HG02884 (cell line): Measurements from ENCODE around the gene ANAPC7.
"Not testable (repeated sequence)": the region's sequence is repeated elsewhere in the genome, so short reads cannot be mapped to it uniquely, and the experiment has no call there.

Experiments used
- ATAC-seq: cut with Tn5 transposase; IDR thresholded peaks from one replicate; pipeline ENCODE4 v1.9.1; 2021; ENCODE audit warnings: mild to moderate bottlenecking, moderate library complexity; ENCODE audit not compliant: unreplicated experiment

Gene ANAPC7

DNA sequence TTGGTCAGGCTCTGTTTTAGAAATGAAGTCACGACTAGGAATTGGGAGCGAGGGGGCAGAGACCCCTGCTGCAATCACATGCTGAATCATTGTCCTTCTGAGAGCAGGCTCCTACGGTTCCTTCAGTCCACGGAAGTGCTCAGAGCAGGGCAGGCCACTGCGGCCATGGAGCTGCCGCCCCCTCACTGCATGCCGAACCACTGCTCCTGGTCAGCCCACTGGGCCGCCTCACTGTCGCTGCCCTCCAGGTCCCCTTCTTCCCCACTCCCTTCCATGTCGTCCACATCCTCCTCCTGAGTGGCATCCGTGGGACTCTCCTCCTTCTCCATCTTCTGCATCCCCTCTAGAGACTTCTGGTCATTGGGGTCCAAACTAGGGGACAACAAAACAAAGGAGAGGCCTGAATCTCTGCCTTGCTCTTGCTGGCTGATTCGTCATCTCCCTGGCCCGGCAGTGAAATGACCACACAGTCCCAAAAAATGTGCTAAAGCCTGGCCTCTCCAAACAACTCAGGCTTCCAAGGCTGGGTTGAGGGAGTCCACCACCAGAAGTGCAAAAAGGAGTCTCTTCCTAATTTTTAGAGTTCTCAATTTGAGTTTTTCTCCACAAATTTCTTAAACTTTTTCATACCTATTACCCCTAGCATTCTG lies 29.4 kb downstream of the ANAPC7 start:
- ATAC-seq, result no peak

DNA sequence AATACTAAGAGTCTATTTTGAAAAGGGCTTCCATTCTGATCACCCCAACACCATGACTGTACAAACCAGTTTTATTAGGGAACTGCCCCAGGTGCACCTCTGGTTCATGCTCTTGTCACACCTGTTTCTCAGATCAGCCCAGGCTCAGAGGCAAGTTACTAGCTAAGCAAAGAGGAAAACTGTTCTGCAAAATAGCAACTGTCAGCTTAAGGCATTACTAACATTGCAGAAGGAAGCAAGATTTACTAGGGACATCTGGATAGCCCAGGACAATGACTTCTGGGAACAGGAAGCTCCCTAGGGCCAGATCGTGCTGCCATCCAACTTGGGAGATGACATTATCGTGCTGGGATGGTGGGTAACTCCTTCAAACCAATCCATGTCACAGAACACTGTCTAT lies 30.1 kb downstream of the ANAPC7 start:
- ATAC-seq, result no peak

DNA sequence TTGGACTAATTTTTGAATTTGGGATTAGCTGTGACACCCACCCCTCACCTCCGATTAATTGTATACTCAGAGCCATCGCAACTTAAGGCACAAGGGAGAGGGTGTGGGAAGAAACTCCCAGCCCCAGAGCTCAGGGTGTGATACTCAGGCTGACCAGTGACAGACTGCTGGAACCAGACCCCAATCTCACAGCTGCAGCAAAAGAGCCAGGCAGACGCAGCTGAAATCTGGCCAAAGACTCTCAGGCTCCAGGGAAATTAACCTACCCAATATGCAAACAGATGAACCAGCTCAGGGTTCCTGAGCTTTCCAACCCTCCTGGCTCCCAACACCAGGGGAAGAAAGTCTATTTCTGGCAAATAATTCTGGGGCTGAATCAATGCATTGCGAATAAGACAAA lies 30.5 kb downstream of the ANAPC7 start:
- no peak for ATAC-seq

GRCh38 chr12:110372056-110372425 lies 31.5 kb downstream of the ANAPC7 start:
- ATAC-seq, result no peak

- ATAC-seq, result no peak
Observed at GRCh38 chr12:110371408-110372055, 32.0 kb downstream of the ANAPC7 start.

GRCh38 chr12:110370732-110371231 lies 32.7 kb downstream of the ANAPC7 start:
- no peak for ATAC-seq

GRCh38 chr12:110369992-110370391 lies 33.5 kb downstream of the ANAPC7 start:
- no peak for ATAC-seq

DNA sequence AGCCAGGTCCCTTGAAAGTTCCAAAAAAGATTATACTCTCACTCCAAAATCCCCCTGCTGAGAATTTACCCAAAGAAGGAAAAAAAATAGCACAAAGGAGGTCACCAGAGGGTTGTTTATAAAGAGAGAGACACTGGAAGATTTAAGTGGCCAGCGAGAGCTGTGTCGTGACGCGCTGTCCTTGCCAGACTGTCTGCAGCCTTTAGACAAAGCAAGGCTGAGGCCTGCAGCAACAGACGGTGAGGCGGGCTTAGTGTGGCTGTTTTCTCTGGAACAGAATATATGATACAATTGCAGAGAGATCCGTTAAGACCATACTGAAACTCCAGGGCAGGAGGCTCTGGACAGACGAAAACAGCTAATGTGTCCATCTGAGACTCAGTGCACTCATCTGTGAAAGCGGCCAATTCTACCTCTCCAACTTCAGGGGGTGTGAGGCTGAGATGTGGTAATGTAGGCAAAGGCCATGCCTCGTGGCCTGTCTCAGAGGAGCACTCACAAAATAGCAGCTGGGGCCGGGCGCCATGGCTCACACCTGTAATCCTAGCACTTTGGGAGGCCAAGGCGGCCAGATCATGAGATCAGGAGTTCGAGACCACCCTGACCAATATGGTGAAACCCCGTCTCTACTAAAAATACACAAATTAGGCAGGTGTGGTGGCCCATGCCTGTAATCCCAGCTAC lies 36.2 kb downstream of the ANAPC7 start:
- no peak for ATAC-seq

GRCh38 chr12:110366321-110367142 lies 37.0 kb downstream of the ANAPC7 start:
- ATAC-seq, result no peak

GRCh38 chr12:110365489-110366320 lies 37.8 kb downstream of the ANAPC7 start:
- ATAC-seq, result no peak

- no peak for ATAC-seq
Observed at GRCh38 chr12:110361216-110361615, 42.3 kb downstream of the ANAPC7 start.

DNA sequence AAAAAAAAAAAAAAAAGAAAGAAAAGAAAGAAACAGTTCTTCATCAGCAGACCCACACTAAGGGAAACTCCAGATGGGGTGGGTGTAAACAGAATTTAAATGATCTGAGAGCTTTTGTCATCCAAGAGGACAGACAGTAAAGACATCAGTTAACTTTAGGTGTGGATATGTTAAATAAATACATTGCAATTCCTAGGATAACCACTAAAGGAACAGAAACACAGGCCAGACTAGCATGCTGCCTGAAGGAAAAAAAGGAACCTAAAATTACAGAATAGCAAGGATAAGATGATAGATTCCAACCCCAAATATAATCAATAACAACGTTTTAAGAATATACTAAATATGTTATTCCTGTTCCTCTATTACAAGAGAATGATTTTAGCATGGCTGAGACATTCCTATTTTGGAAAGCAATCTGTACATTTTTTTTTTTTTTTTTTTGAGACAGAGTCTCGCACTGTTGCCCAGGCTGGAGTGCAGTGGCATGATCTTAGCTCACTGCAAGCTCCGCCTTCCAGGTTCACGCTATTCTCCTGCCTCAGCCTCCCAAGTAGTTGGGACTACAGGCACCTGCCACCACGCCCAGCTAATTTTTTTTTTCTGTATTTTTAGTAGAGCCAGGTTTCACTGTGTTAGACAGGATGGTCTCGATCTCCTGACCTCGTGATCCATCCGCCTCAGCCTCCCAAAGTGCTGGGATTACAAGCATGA lies 45.0 kb downstream of the ANAPC7 start:
- ATAC-seq, result not testable (repeated sequence)

- no peak for ATAC-seq
Observed at GRCh38 chr12:110355073-110355472, 48.4 kb downstream of the ANAPC7 start.

- ATAC-seq, result no peak
Observed at GRCh38 chr12:110354172-110354780, 49.2 kb downstream of the ANAPC7 start.

DNA sequence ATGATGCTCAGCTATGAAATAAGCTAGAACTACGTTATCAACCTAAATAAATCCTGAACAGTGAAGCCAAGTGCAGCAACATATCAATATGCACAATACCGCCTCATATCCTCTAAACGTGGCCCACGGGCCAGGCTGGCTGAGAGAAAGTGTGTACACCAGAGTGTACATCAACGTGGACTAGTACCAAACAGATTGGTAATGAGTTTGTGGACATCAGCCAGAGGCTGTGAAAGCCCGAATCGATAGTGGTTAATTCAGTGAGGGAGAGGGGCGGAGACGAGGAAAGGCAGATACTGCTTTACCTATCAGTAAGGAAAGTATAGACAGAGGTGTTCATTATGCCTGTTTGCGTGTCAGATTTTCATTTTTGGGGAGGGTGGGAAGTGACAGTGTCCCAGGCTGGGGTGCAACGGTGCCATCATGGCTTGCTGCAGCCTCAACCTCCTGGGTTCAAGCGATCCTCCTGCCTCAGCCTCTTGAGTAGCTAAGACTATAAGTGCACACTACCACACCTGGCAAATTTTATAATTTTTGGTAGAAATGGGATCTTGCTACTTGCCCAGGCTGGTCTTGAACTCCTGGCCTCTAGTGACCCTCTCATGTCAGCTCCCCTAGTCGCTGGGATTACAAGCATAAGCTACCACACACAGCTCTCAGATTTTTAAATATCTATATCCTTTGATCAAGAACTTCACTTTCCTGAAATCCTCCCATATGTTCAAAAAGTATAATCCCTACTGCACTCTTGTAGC lies 50.1 kb downstream of the ANAPC7 start:
- ATAC-seq, result no peak

GRCh38 chr12:110352401-110352800 lies 51.1 kb downstream of the ANAPC7 start:
- ATAC-seq, result no peak

DNA sequence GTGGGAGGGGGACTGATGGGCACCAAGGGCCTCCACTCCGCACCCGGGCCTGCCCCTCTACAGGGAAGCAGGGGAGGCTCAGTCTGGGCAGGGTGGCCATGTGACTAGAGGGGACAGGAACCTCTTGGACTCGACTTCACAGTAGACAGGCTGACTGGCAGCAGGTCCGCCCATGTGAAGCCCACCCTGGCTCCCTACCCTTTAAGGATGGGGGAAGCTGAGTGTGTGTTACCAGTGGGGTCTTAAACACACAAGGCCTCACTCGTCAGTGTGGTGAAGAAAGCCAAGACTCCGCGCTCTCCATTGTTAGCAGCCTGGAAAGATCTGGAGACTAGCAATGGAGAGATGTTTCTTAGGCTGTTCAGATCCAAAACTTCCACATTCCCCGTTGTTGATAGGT lies 52.4 kb downstream of the ANAPC7 start:
- ATAC-seq, result no peak

DNA sequence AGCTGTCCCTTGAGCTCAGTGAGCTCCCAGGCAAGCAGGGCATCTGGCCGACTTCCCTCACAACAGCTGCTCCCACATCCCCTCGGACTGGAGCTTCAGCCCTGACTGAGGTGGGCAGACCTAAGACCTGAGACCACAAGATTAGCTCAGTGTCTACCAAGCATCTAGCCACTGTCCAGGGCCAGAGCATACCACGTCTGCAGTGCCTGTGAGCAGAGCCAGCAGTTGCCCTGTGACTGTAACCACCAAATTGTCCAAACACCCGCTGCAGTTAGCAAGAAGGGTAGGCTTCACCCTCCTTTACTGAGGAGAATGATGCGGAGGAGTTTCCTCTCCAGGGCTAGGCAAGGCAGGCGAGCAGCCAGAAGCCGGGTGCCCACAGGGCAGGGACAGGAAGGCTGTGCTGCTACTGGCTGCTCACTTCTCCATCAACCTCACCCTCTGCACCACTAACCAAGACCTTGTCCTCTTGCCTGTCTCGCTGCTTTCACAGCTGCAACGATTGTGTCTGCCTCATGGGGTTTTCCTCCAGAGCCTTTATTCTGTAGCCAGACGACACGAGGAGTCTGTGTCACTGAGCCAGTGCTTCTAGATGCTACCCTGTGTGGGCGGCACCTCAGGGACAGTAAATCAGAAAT lies 53.9 kb downstream of the ANAPC7 start:
- no peak for ATAC-seq
